ENCODE data around the gene SLC1A2. TPM values are rescaled to one million over a fixed set of nuclear protein-coding genes. Genes with fewer than 3 reads are reported as not detected.
A peak's percentile ranks its signal among the peaks of the same experiment; 100 is the strongest.

SLC1A2 gene
- total RNA-seq, 6 experiments from 2014 or later, result 1.7 to 2.4 (median 2.1) TPM

DNA sequence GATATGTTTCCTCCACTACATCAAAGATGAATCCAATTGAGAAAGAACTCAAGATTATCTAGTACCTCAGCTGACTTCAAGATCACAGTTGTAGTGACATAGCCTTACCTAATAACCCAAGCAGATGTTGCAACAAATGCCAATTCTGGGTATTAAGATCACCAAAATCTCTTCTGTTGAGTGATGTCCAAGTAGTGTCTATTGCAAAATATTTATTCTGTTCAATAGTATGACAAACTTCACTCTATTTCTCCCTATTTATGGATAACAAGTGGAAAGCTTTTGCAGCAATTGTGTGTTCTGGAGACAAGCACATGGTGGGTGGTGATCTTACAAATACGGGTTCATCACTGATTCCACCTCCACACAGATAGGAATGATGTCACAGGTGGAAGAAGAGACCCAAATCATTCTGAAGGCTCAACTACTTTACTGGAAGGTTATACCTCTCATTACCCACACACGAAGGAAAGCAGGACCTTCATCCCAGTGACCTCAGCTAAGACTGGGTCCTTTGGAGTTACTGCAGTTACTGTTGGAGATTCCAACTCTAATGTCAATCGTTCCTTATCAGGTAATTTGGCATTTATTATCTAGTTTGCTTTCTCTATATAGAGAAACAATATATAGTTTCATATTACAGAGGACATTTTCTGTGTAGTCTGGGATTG is 208.3 kb downstream of the SLC1A2 start:
- TF ChIP-seq, protein P1, sequence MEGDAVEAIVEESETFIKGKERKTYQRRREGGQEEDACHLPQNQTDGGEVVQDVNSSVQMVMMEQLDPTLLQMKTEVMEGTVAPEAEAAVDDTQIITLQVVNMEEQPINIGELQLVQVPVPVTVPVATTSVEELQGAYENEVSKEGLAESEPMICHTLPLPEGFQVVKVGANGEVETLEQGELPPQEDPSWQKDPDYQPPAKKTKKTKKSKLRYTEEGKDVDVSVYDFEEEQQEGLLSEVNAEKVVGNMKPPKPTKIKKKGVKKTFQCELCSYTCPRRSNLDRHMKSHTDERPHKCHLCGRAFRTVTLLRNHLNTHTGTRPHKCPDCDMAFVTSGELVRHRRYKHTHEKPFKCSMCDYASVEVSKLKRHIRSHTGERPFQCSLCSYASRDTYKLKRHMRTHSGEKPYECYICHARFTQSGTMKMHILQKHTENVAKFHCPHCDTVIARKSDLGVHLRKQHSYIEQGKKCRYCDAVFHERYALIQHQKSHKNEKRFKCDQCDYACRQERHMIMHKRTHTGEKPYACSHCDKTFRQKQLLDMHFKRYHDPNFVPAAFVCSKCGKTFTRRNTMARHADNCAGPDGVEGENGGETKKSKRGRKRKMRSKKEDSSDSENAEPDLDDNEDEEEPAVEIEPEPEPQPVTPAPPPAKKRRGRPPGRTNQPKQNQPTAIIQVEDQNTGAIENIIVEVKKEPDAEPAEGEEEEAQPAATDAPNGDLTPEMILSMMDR (IDR thresholded peaks at IDR 0.05), result no peak
- Mint-ChIP-seq H3K9me3 (peaks cover 18% of the 10 kb centered on the region), H3K27ac (peak overlapping the region; percentile 90), H3K4me3 (0 out of 2 replicates have a peak overlapping the region, but pooled peaks have one; percentile 32), H3K36me3 (ENCODE audit: low read depth) (peaks cover 100% of the 10 kb centered on the region), H3K27me3 (ENCODE audit: insufficient read depth) (peaks cover 56% of the 10 kb centered on the region), H3K4me1 (ENCODE audit: low read depth) (peaks cover 97% of the 10 kb centered on the region)
- no peak for DNase-seq

DNA sequence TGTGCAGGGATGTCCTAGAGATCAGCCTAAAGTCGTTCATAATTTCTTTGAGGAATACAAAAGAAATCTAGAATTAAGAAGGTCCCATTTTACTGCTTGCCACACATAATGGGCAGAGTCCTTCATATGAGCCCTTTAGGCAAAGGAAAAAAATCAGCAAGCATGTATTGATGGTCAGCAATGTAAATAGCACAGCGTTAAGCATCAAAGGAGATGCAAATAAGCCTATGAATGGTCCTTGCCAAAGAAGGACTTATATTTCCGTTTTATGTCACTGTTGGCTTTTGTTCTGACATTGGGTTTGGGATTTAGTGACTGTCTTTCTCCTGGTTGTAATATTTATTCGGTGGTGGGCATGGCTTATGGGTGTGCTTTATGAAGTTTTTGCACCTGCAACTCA is 210.6 kb downstream of the SLC1A2 start:
- peaks cover 56% of the 10 kb centered on the region for H3K27me3 Mint-ChIP-seq (ENCODE audit: insufficient read depth)
- no peak for DNase-seq
- H3K4me3 Mint-ChIP-seq, result no peak overlapping the region
- TF ChIP-seq, protein P1 (IDR thresholded peaks at IDR 0.05), result no peak
- peak overlapping the region; percentile 59 for H3K27ac Mint-ChIP-seq
- peaks cover 94% of the 10 kb centered on the region for H3K4me1 Mint-ChIP-seq (ENCODE audit: low read depth)
- peaks cover 13% of the 10 kb centered on the region for H3K9me3 Mint-ChIP-seq
- H3K36me3 Mint-ChIP-seq (ENCODE audit: low read depth), result peaks cover 100% of the 10 kb centered on the region

DNA sequence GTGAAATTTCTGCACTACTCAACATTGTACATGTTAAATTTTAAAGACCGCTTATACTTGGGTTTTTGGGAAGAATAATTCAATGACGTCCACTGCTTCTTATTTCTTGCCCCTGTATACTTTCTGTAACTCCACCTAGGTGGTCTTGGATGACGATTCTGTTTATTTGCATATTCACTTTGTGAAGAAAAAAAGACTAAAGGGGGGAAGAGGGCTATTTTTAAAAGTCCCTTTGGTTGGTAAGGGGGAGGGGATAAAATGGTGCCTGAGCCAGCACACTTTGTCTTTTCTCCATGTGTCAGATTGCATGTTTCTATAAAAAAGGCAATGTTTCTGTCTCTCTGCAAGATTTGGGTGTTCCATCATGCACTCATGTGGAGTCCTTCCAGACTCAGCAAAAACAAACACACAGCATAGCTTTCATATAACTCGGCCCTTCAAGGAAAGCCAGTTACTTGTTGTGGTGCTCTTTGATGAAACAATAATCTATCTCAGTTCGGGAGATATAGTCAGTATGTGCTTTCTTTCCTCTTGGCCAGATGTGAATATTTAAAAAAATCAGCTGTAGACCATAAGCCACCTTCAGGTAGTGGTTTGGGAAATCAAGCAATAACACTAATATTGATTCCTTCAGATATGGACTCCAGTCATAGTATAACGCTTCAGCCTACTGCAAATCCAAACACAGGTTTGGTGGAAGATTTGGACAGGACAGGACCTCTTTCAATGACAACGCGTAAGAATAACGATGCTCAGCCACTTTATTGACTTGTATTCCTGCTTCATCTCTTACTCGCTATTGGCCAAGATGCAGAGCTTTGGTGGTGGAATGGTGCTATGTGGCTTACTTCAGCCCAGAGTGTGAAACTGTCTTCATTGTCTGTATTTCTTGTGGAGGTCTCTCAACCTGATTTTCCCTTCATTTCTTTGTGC is 211.6 kb downstream of the SLC1A2 start:
- Mint-ChIP-seq H3K36me3 (ENCODE audit: low read depth) (peaks cover 99% of the 10 kb centered on the region), H3K27me3 (ENCODE audit: insufficient read depth) (peaks cover 47% of the 10 kb centered on the region), H3K9me3 (peaks cover 11% of the 10 kb centered on the region), H3K4me1 (ENCODE audit: low read depth) (peaks cover 89% of the 10 kb centered on the region), H3K4me3 (peak overlapping the region; percentile 24; the same call in 1 of the 2 replicates), H3K27ac (peak overlapping the region; percentile 59)
- TF ChIP-seq, protein P1 (IDR thresholded peaks at IDR 0.05), result no peak
- DNase-seq, result no peak

DNA sequence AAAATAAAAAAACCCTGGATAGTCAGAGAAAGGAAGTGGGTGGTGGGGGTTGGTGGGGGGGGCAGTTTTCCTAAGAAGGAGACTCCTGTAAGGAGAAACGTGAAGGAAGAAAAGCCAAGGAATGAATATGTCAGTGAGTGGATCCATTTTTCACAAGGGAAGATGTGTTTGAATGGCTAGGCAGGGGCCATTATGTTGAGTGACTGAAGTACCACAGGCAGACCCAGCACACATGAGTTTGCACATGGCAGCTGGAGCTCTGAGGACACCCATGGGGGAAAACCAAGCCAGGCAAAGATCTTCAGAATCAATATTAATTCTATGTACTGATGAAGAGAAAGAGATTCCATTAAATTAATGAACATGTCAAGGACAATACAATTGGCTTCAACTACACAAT is 212.7 kb downstream of the SLC1A2 start:
- peaks cover 89% of the 10 kb centered on the region for H3K4me1 Mint-ChIP-seq (ENCODE audit: low read depth)
- no peak overlapping the region for H3K4me3 Mint-ChIP-seq
- no peak for DNase-seq
- H3K36me3 Mint-ChIP-seq (ENCODE audit: low read depth), result peaks cover 99% of the 10 kb centered on the region
- H3K9me3 Mint-ChIP-seq, result peaks cover 11% of the 10 kb centered on the region
- peaks cover 43% of the 10 kb centered on the region for H3K27me3 Mint-ChIP-seq (ENCODE audit: insufficient read depth)
- TF ChIP-seq, protein P1 (IDR thresholded peaks at IDR 0.05), result no peak
- peak overlapping the region; percentile 59 for H3K27ac Mint-ChIP-seq

DNA sequence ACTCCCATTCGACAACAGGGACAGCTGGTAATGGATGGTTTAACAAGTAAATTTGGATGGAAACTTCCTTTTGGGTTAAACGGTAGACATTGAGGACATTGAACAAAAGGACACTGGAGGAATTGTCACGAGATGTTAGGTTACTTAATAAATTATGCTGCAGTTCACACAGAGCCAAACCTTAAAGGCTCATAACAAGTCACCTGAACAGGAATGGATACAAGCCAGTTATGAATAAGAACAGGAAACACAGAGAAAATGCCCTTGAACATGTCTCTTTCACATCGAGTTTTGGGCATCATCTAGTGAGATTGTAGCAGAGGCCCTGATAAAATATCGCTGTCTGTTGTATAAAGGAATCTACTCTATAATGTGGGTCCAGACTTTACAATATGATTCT is 214.7 kb downstream of the SLC1A2 start:
- peaks cover 35% of the 10 kb centered on the region for H3K27me3 Mint-ChIP-seq (ENCODE audit: insufficient read depth)
- peak overlapping the region; percentile 22; the same call in 1 of the 2 replicates for H3K4me3 Mint-ChIP-seq
- DNase-seq, result no peak
- peak overlapping the region; percentile 59 for H3K27ac Mint-ChIP-seq
- no peaks in the 10 kb centered on the region; the same call in none of the 2 replicates for H3K9me3 Mint-ChIP-seq
- peaks cover 85% of the 10 kb centered on the region for H3K4me1 Mint-ChIP-seq (ENCODE audit: low read depth)
- peaks cover 99% of the 10 kb centered on the region for H3K36me3 Mint-ChIP-seq (ENCODE audit: low read depth)
- TF ChIP-seq, protein P1 (IDR thresholded peaks at IDR 0.05), result no peak

Other genes starting within 250 kb of the SLC1A2 start
- 100 to 1,000 TPM; 151 to 209 (median 191) TPM for gene PAMR1, start 106.1 kb upstream of the SLC1A2 start, total RNA-seq (2021; fragmentation: NEBNext Ultra II Directional; extraction: Animal tissue kit (Norgen Biotek cat#: 25700))
- 10 to 100 TPM; 40.7 to 58.6 (median 46.8) TPM for gene FJX1, start 198.9 kb upstream of the SLC1A2 start, total RNA-seq (2021; fragmentation: NEBNext Ultra II Directional; extraction: Animal tissue kit (Norgen Biotek cat#: 25700))
- 10 to 100 TPM; 56.7 to 65.0 (median 60.1) TPM for gene TRIM44, start 243.2 kb upstream of the SLC1A2 start, total RNA-seq (2021; fragmentation: NEBNext Ultra II Directional; extraction: Animal tissue kit (Norgen Biotek cat#: 25700))

All from HFFc6 (cell line).